Measurements from ENCODE around the gene DDB1. TPM values are rescaled to one million over a fixed set of nuclear protein-coding genes. Genes with fewer than 3 reads are reported as not detected.
A peak's percentile ranks its signal among the peaks of the same experiment; 100 is the strongest.

DDB1 gene
- total and polyA plus RNA-seq, 9 of the 15 experiments (the other 6 are each of a cell fraction or from before 2014, with no cell fraction given), result 172 to 361 (median 266) TPM

DNA sequence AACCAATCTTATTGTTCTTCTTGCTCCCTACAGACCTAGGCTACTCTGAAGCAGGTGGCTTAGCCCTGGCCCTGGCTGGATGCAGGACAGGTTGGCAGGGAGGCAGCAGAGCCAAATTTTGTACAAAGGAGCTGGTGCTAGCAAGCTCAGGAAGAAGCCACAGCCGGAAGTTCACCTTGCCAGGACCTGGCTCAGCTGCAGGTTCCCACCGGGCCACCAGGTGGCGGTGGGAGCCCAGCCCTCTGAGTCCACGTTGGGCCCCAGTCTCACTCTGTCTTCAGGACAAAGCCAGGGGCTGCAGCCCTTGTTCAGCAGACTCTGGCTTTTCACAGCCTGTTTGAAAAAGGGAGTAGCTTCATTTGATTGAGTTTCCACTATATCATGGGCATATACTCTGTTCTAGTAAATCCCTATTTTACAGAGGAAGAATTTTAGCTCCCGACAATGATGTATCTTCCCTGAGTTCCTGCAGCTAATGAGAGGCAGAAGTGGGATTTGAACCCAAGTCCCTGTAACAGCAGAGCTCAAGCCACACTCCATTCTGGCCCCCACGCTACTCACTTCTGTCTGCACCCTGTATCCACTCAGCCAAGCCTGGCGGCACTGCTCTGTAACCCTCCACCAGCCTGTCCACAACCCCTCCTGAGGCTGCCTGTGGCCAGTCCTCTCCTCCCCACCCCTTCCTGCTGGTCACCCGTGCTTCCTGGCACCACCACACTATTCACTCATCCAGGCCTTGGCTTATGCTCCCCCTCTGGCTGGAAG, 3.4 kb upstream of the DDB1 start (continued):
- TF ChIP-seq ATF3 (IDR thresholded peaks at IDR 0.05) (no peak), ATF3 (CRISPR knock-in tag; conservative IDR thresholded peaks at IDR 0.05) (no peak), NCOR1 (IDR thresholded peaks at IDR 0.05) (no peak), GATAD2B (IDR thresholded peaks at IDR 0.05; ENCODE audit: borderline replicate concordance) (no peak), L3MBTL2 (IDR thresholded peaks at IDR 0.05) (peak; percentile 15; the same call in 1 of the 2 replicates), PHF8 (IDR thresholded peaks at IDR 0.05; ENCODE audit: borderline replicate concordance, low read length) (no peak; the same call in 1 of the 2 replicates), RUNX1 (IDR thresholded peaks at IDR 0.05; ENCODE audit: low read depth) (no peak), RAD21 (CRISPR knock-in tag; conservative IDR thresholded peaks at IDR 0.05 in 1 of 2, IDR thresholded peaks at IDR 0.05 in 1 of 2) (peak; percentile 97 to 99), KLF16 (IDR thresholded peaks at IDR 0.05) (peak; percentile 46; the same call in 1 of the 2 replicates), HNRNPUL1 (IDR thresholded peaks at IDR 0.05; ENCODE audit: low read length) (no peak), JUND (IDR thresholded peaks at IDR 0.05; ENCODE audit: borderline replicate concordance, low read depth, low read length) (0 out of 2 replicates have a peak, but pooled peaks have one; percentile 18), JUND (tag; IDR thresholded peaks at IDR 0.05; ENCODE audit: borderline replicate concordance, low read depth, low read length) (peak; percentile 14; the same call in 1 of the 3 replicates), ZC3H11A (IDR thresholded peaks at IDR 0.05; ENCODE audit: low read depth, low read length) (no peak), ELK3 (CRISPR knock-in tag; IDR thresholded peaks at IDR 0.05) (no peak), ZNF77 (CRISPR knock-in tag; IDR thresholded peaks at IDR 0.05) (no peak), BCL6 (CRISPR knock-in tag; IDR thresholded peaks at IDR 0.05) (no peak), MTF1 (CRISPR knock-in tag; IDR thresholded peaks at IDR 0.05; ENCODE audit: borderline replicate concordance) (no peak)
- TF ChIP-seq, protein P1, sequence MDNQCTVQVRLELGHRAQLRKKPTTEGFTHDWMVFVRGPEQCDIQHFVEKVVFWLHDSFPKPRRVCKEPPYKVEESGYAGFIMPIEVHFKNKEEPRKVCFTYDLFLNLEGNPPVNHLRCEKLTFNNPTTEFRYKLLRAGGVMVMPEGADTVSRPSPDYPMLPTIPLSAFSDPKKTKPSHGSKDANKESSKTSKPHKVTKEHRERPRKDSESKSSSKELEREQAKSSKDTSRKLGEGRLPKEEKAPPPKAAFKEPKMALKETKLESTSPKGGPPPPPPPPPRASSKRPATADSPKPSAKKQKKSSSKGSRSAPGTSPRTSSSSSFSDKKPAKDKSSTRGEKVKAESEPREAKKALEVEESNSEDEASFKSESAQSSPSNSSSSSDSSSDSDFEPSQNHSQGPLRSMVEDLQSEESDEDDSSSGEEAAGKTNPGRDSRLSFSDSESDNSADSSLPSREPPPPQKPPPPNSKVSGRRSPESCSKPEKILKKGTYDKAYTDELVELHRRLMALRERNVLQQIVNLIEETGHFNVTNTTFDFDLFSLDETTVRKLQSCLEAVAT (IDR thresholded peaks at IDR 0.05), result no peak
- TF ChIP-seq, protein P2, sequence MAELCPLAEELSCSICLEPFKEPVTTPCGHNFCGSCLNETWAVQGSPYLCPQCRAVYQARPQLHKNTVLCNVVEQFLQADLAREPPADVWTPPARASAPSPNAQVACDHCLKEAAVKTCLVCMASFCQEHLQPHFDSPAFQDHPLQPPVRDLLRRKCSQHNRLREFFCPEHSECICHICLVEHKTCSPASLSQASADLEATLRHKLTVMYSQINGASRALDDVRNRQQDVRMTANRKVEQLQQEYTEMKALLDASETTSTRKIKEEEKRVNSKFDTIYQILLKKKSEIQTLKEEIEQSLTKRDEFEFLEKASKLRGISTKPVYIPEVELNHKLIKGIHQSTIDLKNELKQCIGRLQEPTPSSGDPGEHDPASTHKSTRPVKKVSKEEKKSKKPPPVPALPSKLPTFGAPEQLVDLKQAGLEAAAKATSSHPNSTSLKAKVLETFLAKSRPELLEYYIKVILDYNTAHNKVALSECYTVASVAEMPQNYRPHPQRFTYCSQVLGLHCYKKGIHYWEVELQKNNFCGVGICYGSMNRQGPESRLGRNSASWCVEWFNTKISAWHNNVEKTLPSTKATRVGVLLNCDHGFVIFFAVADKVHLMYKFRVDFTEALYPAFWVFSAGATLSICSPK (IDR thresholded peaks at IDR 0.05; ENCODE audit: borderline replicate concordance), result no peak
- TF ChIP-seq, protein P3, sequence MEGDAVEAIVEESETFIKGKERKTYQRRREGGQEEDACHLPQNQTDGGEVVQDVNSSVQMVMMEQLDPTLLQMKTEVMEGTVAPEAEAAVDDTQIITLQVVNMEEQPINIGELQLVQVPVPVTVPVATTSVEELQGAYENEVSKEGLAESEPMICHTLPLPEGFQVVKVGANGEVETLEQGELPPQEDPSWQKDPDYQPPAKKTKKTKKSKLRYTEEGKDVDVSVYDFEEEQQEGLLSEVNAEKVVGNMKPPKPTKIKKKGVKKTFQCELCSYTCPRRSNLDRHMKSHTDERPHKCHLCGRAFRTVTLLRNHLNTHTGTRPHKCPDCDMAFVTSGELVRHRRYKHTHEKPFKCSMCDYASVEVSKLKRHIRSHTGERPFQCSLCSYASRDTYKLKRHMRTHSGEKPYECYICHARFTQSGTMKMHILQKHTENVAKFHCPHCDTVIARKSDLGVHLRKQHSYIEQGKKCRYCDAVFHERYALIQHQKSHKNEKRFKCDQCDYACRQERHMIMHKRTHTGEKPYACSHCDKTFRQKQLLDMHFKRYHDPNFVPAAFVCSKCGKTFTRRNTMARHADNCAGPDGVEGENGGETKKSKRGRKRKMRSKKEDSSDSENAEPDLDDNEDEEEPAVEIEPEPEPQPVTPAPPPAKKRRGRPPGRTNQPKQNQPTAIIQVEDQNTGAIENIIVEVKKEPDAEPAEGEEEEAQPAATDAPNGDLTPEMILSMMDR (IDR thresholded peaks at IDR 0.05 in 2 of 3, conservative IDR thresholded peaks at IDR 0.05 in 1 of 3; ENCODE audit: insufficient read depth in 2 of 3, low read depth in 1 of 3, low read length in 3 of 3), result peak; percentile 96 to 98 (median 98)
